Measurements from ENCODE around the gene LRRC23. TPM values are rescaled to one million over a fixed set of nuclear protein-coding genes. Genes with fewer than 3 reads are reported as not detected.
A peak's percentile ranks its signal among the peaks of the same experiment; 100 is the strongest.

The LRRC23 gene
- total RNA-seq, 1 donor from 2014 or later = 11.6 TPM

DNA sequence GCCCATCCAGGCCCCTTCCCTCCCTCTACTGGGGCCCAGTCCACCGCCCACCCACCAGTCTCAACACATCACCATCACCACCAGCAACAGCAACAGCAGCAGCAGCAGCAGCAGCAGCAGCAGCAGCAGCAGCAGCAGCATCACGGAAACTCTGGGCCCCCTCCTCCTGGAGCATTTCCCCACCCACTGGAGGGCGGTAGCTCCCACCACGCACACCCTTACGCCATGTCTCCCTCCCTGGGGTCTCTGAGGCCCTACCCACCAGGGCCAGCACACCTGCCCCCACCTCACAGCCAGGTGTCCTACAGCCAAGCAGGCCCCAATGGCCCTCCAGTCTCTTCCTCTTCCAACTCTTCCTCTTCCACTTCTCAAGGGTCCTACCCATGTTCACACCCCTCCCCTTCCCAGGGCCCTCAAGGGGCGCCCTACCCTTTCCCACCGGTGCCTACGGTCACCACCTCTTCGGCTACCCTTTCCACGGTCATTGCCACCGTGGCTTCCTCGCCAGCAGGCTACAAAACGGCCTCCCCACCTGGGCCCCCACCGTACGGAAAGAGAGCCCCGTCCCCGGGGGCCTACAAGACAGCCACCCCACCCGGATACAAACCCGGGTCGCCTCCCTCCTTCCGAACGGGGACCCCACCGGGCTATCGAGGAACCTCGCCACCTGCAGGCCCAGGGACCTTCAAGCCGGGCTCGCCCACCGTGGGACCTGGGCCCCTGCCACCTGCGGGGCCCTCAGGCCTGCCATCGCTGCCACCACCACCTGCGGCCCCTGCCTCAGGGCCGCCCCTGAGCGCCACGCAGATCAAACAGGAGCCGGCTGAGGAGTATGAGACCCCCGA lies 32.2 kb downstream of the LRRC23 start:
- DNase-seq (ENCODE audit: low read depth) = no peak
- TF ChIP-seq, protein P1, sequence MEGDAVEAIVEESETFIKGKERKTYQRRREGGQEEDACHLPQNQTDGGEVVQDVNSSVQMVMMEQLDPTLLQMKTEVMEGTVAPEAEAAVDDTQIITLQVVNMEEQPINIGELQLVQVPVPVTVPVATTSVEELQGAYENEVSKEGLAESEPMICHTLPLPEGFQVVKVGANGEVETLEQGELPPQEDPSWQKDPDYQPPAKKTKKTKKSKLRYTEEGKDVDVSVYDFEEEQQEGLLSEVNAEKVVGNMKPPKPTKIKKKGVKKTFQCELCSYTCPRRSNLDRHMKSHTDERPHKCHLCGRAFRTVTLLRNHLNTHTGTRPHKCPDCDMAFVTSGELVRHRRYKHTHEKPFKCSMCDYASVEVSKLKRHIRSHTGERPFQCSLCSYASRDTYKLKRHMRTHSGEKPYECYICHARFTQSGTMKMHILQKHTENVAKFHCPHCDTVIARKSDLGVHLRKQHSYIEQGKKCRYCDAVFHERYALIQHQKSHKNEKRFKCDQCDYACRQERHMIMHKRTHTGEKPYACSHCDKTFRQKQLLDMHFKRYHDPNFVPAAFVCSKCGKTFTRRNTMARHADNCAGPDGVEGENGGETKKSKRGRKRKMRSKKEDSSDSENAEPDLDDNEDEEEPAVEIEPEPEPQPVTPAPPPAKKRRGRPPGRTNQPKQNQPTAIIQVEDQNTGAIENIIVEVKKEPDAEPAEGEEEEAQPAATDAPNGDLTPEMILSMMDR (IDR thresholded peaks at IDR 0.05; ENCODE audit: insufficient read depth, low read length, severe bottlenecking) = no peak

DNA sequence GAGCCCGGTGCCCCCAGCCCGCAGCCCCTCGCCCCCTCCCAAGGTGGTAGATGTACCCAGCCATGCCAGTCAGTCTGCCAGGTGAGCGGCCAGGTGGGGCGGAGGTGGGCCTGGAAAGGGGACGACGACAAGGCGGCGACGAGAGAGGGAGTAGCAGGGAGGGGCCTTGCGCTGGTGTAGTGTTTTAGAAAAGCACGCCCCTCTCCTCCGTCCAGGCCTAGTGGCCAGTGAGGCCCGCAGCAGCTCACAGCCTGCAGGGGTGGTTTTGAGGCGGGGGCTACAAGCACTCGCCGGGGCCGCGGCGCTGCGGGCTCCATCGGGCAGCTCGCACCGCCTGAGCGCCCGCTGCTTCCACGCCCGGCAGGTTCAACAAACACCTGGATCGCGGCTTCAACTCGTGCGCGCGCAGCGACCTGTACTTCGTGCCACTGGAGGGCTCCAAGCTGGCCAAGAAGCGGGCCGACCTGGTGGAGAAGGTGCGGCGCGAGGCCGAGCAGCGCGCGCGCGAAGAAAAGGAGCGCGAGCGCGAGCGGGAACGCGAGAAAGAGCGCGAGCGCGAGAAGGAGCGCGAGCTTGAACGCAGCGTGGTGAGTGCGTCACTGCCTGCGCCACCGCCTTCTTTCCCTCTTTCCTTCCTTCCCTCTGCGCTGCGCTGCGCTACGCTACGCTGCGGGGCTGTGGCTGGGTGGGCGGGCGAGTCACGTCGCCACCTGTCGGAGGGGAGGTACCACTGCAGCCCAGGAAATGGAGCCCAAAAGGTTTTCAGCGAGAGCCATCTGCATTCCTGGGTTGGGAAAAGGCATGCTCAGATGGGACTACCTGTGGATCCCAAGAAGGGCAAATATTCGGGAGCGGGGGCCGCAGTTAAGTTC lies 33.1 kb downstream of the LRRC23 start:
- H3K4me3 ChIP-seq (ENCODE audit: low read depth, low read length) = peak overlapping the region; percentile 43
- peaks cover 15% of the 10 kb centered on the region for H3K36me3 ChIP-seq (ENCODE audit: control insufficient read depth, insufficient read depth, low read length)

More for the DNA sequence above, 32.2 kb downstream of the LRRC23 start:
- no peaks in the 10 kb centered on the region for H3K27me3 ChIP-seq (ENCODE audit: control insufficient read depth, insufficient read depth, low read length)
- FAIRE-seq = no peak
- H3K4me3 ChIP-seq (ENCODE audit: low read depth, low read length) = peak overlapping the region; percentile 43
- peaks cover 15% of the 10 kb centered on the region for H3K36me3 ChIP-seq (ENCODE audit: control insufficient read depth, insufficient read depth, low read length)

DNA sequence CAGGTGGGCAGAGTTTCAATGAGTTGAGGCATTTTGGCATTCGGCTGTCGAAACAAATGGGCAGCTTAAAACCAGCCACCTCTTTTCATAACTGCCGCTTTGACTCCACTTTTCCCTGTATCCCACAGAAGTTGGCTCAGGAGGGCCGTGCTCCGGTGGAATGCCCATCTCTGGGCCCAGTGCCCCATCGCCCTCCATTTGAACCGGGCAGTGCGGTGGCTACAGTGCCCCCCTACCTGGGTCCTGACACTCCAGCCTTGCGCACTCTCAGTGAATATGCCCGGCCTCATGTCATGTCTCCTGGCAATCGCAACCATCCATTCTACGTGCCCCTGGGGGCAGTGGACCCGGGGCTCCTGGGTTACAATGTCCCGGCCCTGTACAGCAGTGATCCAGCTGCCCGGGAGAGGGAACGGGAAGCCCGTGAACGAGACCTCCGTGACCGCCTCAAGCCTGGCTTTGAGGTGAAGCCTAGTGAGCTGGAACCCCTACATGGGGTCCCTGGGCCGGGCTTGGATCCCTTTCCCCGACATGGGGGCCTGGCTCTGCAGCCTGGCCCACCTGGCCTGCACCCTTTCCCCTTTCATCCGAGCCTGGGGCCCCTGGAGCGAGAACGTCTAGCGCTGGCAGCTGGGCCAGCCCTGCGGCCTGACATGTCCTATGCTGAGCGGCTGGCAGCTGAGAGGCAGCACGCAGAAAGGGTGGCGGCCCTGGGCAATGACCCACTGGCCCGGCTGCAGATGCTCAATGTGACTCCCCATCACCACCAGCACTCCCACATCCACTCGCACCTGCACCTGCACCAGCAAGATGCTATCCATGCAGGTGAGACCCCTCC lies 34.0 kb downstream of the LRRC23 start:
- no peak for FAIRE-seq

More for the DNA sequence above, 33.1 kb downstream of the LRRC23 start:
- FAIRE-seq = peak; percentile 62
- TF ChIP-seq, protein P1 (IDR thresholded peaks at IDR 0.05; ENCODE audit: insufficient read depth, low read length, severe bottlenecking) = peak; percentile 94
- DNase-seq (ENCODE audit: low read depth) = peak; percentile 86
- no peaks in the 10 kb centered on the region for H3K27me3 ChIP-seq (ENCODE audit: control insufficient read depth, insufficient read depth, low read length)

DNA sequence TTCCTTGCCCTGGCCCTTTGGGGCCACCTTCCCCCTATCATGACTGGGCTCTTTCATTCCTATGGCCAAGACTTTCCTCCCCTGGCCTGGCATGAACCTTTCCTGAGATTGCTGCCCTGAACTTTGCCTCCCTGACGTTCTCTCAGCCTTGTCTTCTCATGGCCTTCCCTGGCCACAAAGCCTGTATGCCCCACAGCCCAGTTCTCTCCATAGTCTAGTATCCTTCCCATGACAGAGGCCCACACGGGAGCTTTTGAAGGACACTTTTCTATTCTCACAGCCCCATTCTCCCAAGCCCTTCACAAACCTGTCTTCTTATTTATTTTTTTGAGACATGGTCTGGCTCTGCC lies 34.5 kb downstream of the LRRC23 start:
- H3K27me3 ChIP-seq (ENCODE audit: control insufficient read depth, insufficient read depth, low read length) = no peaks in the 10 kb centered on the region
- FAIRE-seq = no peak
- no peak overlapping the region for H3K4me3 ChIP-seq (ENCODE audit: low read depth, low read length)
- TF ChIP-seq, protein P1 (IDR thresholded peaks at IDR 0.05; ENCODE audit: insufficient read depth, low read length, severe bottlenecking) = no peak
- DNase-seq (ENCODE audit: low read depth) = no peak
- H3K36me3 ChIP-seq (ENCODE audit: control insufficient read depth, insufficient read depth, low read length) = peaks cover 15% of the 10 kb centered on the region

More for the DNA sequence above, 34.0 kb downstream of the LRRC23 start:
- Histone ChIP-seq H3K27me3 (ENCODE audit: control insufficient read depth, insufficient read depth, low read length) (no peaks in the 10 kb centered on the region), H3K4me3 (ENCODE audit: low read depth, low read length) (peak overlapping the region; percentile 43), H3K36me3 (ENCODE audit: control insufficient read depth, insufficient read depth, low read length) (peaks cover 15% of the 10 kb centered on the region)
- TF ChIP-seq, protein P1 (IDR thresholded peaks at IDR 0.05; ENCODE audit: insufficient read depth, low read length, severe bottlenecking) = no peak
- no peak for DNase-seq (ENCODE audit: low read depth)

DNA sequence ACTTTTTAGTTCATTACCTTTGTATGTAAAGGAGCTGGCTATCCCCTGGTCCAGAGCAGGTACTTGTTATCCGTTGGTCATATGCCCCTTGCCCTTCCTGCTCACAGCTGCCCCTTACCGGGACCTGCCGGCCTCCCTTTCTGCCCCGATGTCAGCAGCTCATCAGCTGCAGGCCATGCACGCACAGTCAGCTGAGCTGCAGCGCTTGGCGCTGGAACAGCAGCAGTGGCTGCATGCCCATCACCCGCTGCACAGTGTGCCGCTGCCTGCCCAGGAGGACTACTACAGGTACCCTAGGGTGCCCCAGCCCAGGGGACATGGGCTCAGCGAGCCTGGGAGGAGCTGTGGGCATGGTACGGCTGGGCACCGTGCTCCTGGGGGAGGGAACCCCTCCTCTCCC lies 36.6 kb downstream of the LRRC23 start:
- H3K27me3 ChIP-seq (ENCODE audit: control insufficient read depth, insufficient read depth, low read length) = no peaks in the 10 kb centered on the region
- H3K4me3 ChIP-seq (ENCODE audit: low read depth, low read length) = no peak overlapping the region
- DNase-seq (ENCODE audit: low read depth) (no peak), FAIRE-seq (no peak)
- TF ChIP-seq, protein P1 (IDR thresholded peaks at IDR 0.05; ENCODE audit: insufficient read depth, low read length, severe bottlenecking) = no peak
- peaks cover 13% of the 10 kb centered on the region for H3K36me3 ChIP-seq (ENCODE audit: control insufficient read depth, insufficient read depth, low read length)

All from bronchial epithelial cell (primary cell).